ENCODE measurements around the gene BNIP3. TPM values are rescaled to one million over a fixed set of nuclear protein-coding genes. Genes with fewer than 3 reads are reported as not detected.

The BNIP3 gene
- total RNA-seq, 1 experiment from 2014 or later, result 37.5 TPM

DNA sequence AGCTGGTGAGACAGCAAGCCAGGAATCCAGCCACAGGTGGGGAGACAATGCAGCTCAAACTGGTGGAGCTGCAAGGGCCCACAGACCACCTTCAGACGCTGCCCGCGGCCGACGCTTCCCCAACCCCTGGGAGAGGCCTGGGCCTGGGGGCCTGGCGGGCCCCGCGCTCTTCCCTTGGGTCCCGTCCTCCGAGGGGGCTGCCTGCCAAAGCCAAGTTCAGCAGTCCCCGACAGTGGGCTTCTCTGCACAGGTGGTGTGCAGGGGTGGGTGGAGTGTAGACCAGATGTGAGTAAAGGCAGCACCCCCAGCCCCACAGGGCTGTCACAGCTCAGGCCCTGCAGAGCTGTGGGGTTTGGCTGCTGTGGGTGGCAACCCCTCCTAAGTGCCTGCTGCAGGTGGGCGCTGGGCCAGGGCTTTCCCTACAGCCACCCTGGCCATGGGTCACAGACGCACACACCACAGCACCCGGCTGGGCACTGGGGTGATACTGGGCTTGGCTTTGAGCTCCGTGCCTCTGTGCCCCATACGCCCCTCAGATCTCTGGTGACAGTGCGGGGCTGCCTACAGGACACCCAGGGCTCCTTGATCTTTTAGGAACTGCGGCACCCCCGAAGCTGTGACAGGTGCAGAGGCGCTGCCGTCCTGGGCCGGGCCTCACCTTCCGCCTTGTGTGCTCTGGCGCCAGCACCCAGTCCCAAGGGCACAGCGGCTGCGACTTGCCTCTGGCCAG lies 20.5 kb downstream of the BNIP3 start (continued):
- no peak for TF ChIP-seq CTCF (IDR thresholded peaks at IDR 0.05 in 2 of 3, conservative IDR thresholded peaks at IDR 0.05 in 1 of 3; ENCODE audit: borderline replicate concordance in 1 of 3, insufficient read depth in 1 of 3, low read depth in 2 of 3, low read length in 2 of 3)
- TF ChIP-seq CEBPB (IDR thresholded peaks at IDR 0.05; ENCODE audit: low read depth), result no peak
- TF ChIP-seq POLR2AphosphoS5 (IDR thresholded peaks at IDR 0.05; ENCODE audit: low read depth, low read length), result no peak
- TF ChIP-seq JUND (IDR thresholded peaks at IDR 0.05), result no peak

GRCh38 chr10:131960631-131961046 lies 21.1 kb downstream of the BNIP3 start:
- H3K9me2 ChIP-seq (ENCODE audit: insufficient read depth), result no peaks in the 10 kb centered on the region
- H2AFZ ChIP-seq (ENCODE audit: low read depth, low read length, poor library complexity, severe bottlenecking), result no peak overlapping the region
- no peak overlapping the region for H3K4me3 ChIP-seq (replicated peaks in 1 of 2; ENCODE audit: low read depth in 1 of 2, low read length in 2 of 2)
- no peak overlapping the region for H3K4me2 ChIP-seq (ENCODE audit: low read length)
- CTCF ChIA-PET, result no interaction called here
- H3K27ac ChIP-seq (ENCODE audit: low read depth, low read length), result no peak overlapping the region
- no peaks in the 10 kb centered on the region for H3K4me1 ChIP-seq (ENCODE audit: control insufficient read depth in 1 of 2, insufficient read depth in 2 of 2, low read length in 2 of 2)
- RAD21 ChIA-PET (ENCODE audit: low non-redundant PET in 1 of 2, low total read pairs in 2 of 2, uncharacterized antibody in 2 of 2, unreplicated experiment in 2 of 2), result no interaction called here
- no peaks in the 10 kb centered on the region for H3K79me2 ChIP-seq (ENCODE audit: insufficient read depth, low read length)
- TF ChIP-seq SIN3A (IDR thresholded peaks at IDR 0.05; ENCODE audit: low read depth) (no peak), POLR2A (IDR thresholded peaks at IDR 0.05; ENCODE audit: borderline replicate concordance, extremely low read depth, insufficient read depth, insufficient read length) (no peak)
- intact Hi-C loops (cut with micrococcal nuclease), result no loop called here
- no peak for ATAC-seq
- DNase-seq (ENCODE audit: low read depth, low spot score), result no peak
- POLR2A ChIA-PET, result no interaction called here
- H3K9me3 ChIP-seq (ENCODE audit: control insufficient read depth in 1 of 2, insufficient read depth in 1 of 2, low read depth in 1 of 2, low read length in 2 of 2), result no peaks in the 10 kb centered on the region
- no peaks in the 10 kb centered on the region; a peak in 1 of 4 replicates for H3K36me3 ChIP-seq (ENCODE audit: control insufficient read depth in 1 of 2, insufficient read depth in 2 of 2, low read length in 2 of 2)
- no peak overlapping the region for H3K9ac ChIP-seq (ENCODE audit: low read length)
- no peaks in the 10 kb centered on the region for H3K27me3 ChIP-seq (ENCODE audit: insufficient read depth, low read length)
- BruUV-seq (replicated peaks), result no TSS peak
- H4K20me1 ChIP-seq (ENCODE audit: insufficient read depth), result no peaks in the 10 kb centered on the region

Measured in HCT116 (cell line).